Loucy (cell line): ENCODE measurements around the gene IGHMBP2.

Experiments used
- H2AFZ ChIP-seq: fragments of 200-600 bp; sonication (generic); 2 replicates; pipeline ENCODE4 v1.6.0; 2016; ENCODE audit warnings: antibody characterized with exemption, mild to moderate bottlenecking, low read length, moderate library complexity
- H3F3A ChIP-seq: fragments of 200-600 bp; 2 replicates; pipeline ENCODE4 v1.6.0; 2016; ENCODE audit warnings: antibody characterized with exemption, low read depth, mild to moderate bottlenecking
- H3K27me3 ChIP-seq: fragments of 200-600 bp; sonication (generic); 2 replicates; pipeline ENCODE4 v1.6.1; 2014; ENCODE audit warnings: low read length, mild to moderate bottlenecking; ENCODE audit not compliant: insufficient read depth, poor library complexity, severe bottlenecking
- H3K36me3 ChIP-seq: fragments of 200-600 bp; sonication (generic); 2 replicates; pipeline ENCODE4 v1.6.1; 2016; ENCODE audit warnings: low read length; ENCODE audit not compliant: insufficient read depth
- H3K4me1 ChIP-seq: fragments of 200-600 bp; sonication (generic); 2 replicates; pipeline ENCODE4 v1.5.1; 2014; ENCODE audit warnings: low read length, mild to moderate bottlenecking; ENCODE audit not compliant: insufficient read depth, poor library complexity, severe bottlenecking
- H3K4me2 ChIP-seq: fragments of 200-600 bp; sonication (generic); 2 replicates; pipeline ENCODE4 v1.6.0; 2014; ENCODE audit warnings: antibody characterized with exemption, low read length, low read depth, mild to moderate bottlenecking; ENCODE audit not compliant: poor library complexity, severe bottlenecking
- H3K4me3 ChIP-seq: fragments of 200-600 bp; sonication (generic); 2 replicates; pipeline ENCODE4 v1.5.1; 2014; ENCODE audit warnings: low read length, mild to moderate bottlenecking, mixed read lengths; ENCODE audit not compliant: poor library complexity, severe bottlenecking
- H3K79me2 ChIP-seq: fragments of 200-600 bp; sonication (generic); 2 replicates; pipeline ENCODE4 v1.6.1; 2014; ENCODE audit warnings: low read length; ENCODE audit not compliant: insufficient read depth
- H3K9ac ChIP-seq: fragments of 200-600 bp; sonication (generic); 2 replicates; pipeline ENCODE4 v1.6.0; 2014; ENCODE audit warnings: mild to moderate bottlenecking, low read depth, low read length, moderate library complexity; ENCODE audit not compliant: poor library complexity, severe bottlenecking
- H3K9me2 ChIP-seq: fragments of 200-600 bp; sonication (generic); replicated peaks from 2 replicates; pipeline ENCODE4 v1.6.1; 2016; ENCODE audit warnings: low read depth, low read length, mixed read lengths
- H3K9me3 ChIP-seq: fragments of 200-600 bp; sonication (generic); 2 replicates; pipeline ENCODE4 v1.6.1; 2014; ENCODE audit warnings: mild to moderate bottlenecking, antibody characterized with exemption, low read length, low read depth; ENCODE audit not compliant: insufficient read depth
- H4K20me1 ChIP-seq: fragments of 200-600 bp; sonication (generic); 2 replicates; pipeline ENCODE4 v1.6.0; 2014; ENCODE audit warnings: antibody characterized with exemption, low read length, mild to moderate bottlenecking; ENCODE audit not compliant: insufficient read depth, poor library complexity, severe bottlenecking
- CTCF ChIP-seq: fragments of 200-600 bp; sonication (generic); conservative IDR thresholded peaks from 2 replicates; pipeline ENCODE4 v1.5.1; 2014; ENCODE audit warnings: mild to moderate bottlenecking, antibody characterized with exemption, low read length
- EZH2phosphoT487 ChIP-seq: fragments of 200-600 bp; IDR thresholded peaks from 2 replicates; pipeline ENCODE4 v1.6.1; 2018; ENCODE audit warnings: antibody characterized with exemption, mild to moderate bottlenecking, moderate library complexity, borderline replicate concordance

Gene IGHMBP2

GRCh38 chr11:68963779-68964178 lies 60.1 kb downstream of the IGHMBP2 start:
- Histone ChIP-seq H3K4me1 (peaks cover 6% of the 10 kb centered on the region), H3K27me3 (no peaks in the 10 kb centered on the region), H3K4me3 (no peak overlapping the region), H3K9me2 (no peaks in the 10 kb centered on the region), H4K20me1 (no peaks in the 10 kb centered on the region), H3K4me2 (no peak overlapping the region), H3K9me3 (no peaks in the 10 kb centered on the region), H3K36me3 (no peaks in the 10 kb centered on the region), H3K79me2 (no peaks in the 10 kb centered on the region), H2AFZ (no peak overlapping the region), H3F3A (no peaks in the 10 kb centered on the region), H3K9ac (no peak overlapping the region)
- TF ChIP-seq EZH2phosphoT487 (no peak), CTCF (no peak)

GRCh38 chr11:68965901-68966853 lies 62.5 kb downstream of the IGHMBP2 start:
- no peak overlapping the region for H3K9ac ChIP-seq
- no peak for TF ChIP-seq CTCF
- no peak for TF ChIP-seq EZH2phosphoT487
- H3K36me3 ChIP-seq: no peaks in the 10 kb centered on the region
- no peaks in the 10 kb centered on the region for H3K79me2 ChIP-seq
- no peak overlapping the region for H3K4me3 ChIP-seq
- H4K20me1 ChIP-seq: no peaks in the 10 kb centered on the region
- H3F3A ChIP-seq: no peaks in the 10 kb centered on the region
- H3K9me3 ChIP-seq: no peaks in the 10 kb centered on the region
- no peak overlapping the region for H2AFZ ChIP-seq
- H3K9me2 ChIP-seq: no peaks in the 10 kb centered on the region
- no peak overlapping the region for H3K4me2 ChIP-seq
- H3K27me3 ChIP-seq: no peaks in the 10 kb centered on the region
- H3K4me1 ChIP-seq: peaks cover 6% of the 10 kb centered on the region

- no peaks in the 10 kb centered on the region for H3K36me3 ChIP-seq
- H3K27me3 ChIP-seq: no peaks in the 10 kb centered on the region
- no peaks in the 10 kb centered on the region for H3F3A ChIP-seq
- H3K4me3 ChIP-seq: no peak overlapping the region
- H3K9me3 ChIP-seq: no peaks in the 10 kb centered on the region
- H3K79me2 ChIP-seq: no peaks in the 10 kb centered on the region
- H3K9ac ChIP-seq: no peak overlapping the region
- H4K20me1 ChIP-seq: no peaks in the 10 kb centered on the region
- no peak overlapping the region for H3K4me2 ChIP-seq
- no peak overlapping the region for H2AFZ ChIP-seq
- TF ChIP-seq CTCF (no peak), EZH2phosphoT487 (no peak)
- H3K4me1 ChIP-seq: peaks cover 6% of the 10 kb centered on the region
- H3K9me2 ChIP-seq: no peaks in the 10 kb centered on the region
These were observed 63.4 kb downstream of the IGHMBP2 start for GRCh38 chr11:68966894-68967780.
